NCI-H2081 (cell line): ENCODE data around the gene TSR3.

Source experiments
- DNase-seq, 2 experiments: peaks; one replicate each; lab custom pipeline; 2025; lab: John Stamatoyannopoulos, UW

TSR3 gene

DNA sequence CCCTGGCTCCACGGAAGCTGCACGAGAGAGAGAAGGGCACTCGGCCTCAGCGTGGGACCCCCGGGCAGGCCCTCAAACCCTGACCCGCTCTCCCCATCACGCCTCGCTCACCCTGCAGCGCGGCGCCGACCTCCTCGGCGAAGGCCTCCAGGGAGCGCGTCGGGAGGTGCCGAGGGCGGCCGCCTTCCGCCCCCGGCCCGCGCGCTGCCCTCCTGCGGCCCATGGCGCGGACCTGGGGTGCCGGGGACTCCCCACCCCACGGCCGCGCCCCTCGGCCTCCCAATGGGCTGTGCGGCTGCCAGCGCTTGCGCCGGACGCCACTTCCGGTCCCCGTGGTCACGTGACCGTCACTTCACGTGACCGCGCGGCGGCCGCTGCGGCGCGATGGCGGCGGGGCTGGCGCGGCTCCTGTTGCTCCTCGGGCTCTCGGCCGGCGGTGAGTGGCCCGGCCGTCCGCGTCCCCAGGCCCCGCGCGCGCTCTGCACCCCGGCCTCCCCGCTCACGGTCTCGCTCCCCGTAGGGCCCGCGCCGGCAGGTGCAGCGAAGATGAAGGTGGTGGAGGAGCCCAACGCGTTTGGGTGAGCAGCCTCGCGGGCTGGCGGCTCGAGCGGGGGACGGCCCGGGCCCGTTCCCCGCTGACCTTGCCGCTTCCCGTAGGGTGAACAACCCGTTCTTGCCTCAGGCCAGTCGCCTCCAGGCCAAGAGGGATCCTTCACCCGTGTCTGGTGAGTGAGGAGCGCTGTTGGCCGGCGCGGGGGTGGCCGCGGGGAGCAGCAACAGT lies at the start of gene TSR3, which contains the start of gene GNPTG:
Gene TSR3 (minus strand): TSS at position 297 of the 781 bp plus-strand sequence. CDS start 74 bp downstream, at position 223.
Gene GNPTG (plus strand): TSS at position 350 of the 781 bp plus-strand sequence. CDS start 35 bp downstream, at position 385.
- peak; percentile 75 to 89 for DNase-seq

DNA sequence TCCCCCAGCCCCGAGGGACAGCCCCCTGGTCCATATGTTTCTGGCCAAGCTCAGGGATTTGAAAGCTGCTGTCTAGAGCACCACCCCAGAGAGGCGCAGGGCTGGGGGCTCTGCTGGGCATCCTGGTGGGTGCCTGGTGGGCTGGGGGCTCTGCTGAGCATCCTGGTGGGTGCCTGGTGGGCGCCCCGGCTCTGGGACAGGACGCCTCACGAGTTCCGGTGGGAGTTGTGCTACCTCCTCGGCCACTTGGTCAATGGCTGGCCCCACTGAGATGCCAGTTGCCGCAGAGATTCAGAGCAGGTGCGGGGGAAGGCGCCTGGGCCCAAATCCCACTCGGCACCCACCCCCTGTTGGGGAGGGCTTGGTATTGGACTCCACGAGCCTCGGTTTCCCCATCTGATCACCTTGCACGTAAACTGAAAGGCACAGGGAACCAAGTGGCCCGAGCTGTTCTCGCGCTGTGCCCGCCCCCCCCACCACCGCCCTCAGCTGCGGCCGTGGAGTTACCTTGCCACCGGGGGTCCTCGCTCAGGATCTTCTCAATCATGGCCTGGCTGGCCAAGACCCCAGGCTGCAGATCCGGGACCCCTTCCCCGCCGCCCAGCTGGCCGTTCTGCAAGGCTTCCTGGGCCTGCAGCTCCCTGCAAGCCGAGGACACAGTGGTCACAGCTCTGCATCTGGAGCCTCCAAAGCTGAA lies 49.5 kb upstream of the TSR3 start:
- no peak for DNase-seq

- no peak for DNase-seq
These were observed 47.3 kb upstream of the TSR3 start for GRCh38 chr16:1398826-1399581.

DNA sequence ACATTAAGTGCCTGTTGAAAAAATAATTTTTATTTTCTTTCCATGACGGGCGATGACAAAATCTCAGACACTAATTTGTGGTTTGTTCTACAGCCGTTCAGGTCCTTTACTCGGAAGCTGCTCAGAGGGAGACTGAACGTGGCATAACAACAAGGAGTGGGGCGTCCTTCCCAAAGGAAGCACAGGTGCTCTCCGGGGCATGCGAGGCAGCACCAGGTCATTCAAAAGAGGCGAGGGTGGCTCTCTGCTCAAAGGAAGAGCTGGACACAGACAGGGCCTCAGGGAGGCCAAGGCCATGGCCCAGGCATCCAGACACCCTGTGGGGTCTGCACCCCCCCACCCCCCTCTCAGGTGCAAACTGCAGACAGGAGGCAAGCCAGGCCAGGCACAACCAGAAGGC lies 46.7 kb upstream of the TSR3 start:
- no peak for DNase-seq

GRCh38 chr16:1397779-1398178 lies 46.1 kb upstream of the TSR3 start:
- no peak for DNase-seq

- no peak for DNase-seq
These were observed 43.9 kb upstream of the TSR3 start for GRCh38 chr16:1395444-1396031.

GRCh38 chr16:1394367-1394951 lies 42.8 kb upstream of the TSR3 start:
- DNase-seq, result no peak

- DNase-seq, result no peak
These were observed 42.0 kb upstream of the TSR3 start for GRCh38 chr16:1393613-1394176.

GRCh38 chr16:1392826-1393225 lies 41.1 kb upstream of the TSR3 start:
- no peak for DNase-seq

- no peak for DNase-seq
These were observed 38.6 kb upstream of the TSR3 start for GRCh38 chr16:1390239-1390779.

DNA sequence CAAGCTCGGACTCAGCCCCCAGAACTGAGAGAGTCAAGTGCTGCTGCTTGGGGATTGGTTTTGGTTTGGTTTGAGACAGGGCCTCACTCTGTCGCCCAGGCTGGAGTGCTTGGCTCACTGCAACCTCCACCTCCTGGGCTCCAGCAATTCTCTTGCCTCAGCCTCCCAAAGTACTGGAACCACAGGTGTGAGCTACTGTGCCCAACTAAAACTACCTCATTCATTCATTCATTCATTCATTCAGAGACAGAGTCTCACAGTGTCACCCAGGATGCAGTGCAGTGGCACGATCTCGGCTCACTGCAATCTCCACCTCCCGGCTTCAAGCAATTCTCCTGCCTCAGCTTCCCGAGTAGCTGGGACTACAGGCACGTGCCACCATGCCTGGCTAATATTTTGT lies 38.1 kb upstream of the TSR3 start:
- DNase-seq, result no peak

DNA sequence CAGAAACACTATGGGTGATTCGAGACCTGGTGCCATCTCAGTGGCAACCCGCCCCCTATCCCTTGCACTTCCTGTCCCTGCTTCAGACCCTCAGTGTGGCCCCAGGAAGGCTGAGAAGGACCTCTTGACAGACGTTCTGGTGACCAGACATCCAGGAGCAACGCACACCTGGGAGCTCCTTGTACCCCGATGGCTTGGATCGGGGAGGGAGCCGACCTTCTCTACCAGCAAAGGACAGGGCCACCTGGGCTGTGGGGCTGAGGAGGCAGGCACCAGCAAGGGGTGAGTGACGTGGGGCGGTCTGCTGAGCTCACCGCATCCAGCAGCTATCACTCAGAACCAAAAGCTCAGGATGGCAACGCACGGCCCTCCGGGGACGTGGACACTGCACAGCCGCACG lies 35.7 kb upstream of the TSR3 start:
- no peak for DNase-seq

GRCh38 chr16:1385232-1385631 lies 33.6 kb upstream of the TSR3 start:
- peak in 1 of 2 experiments; percentile 25 for DNase-seq

- no peak for DNase-seq
These were observed 31.9 kb upstream of the TSR3 start for GRCh38 chr16:1383556-1383955.

GRCh38 chr16:1381612-1382406 lies 30.1 kb upstream of the TSR3 start:
- no peak for DNase-seq

GRCh38 chr16:1380195-1380594 lies 28.5 kb upstream of the TSR3 start:
- DNase-seq, result no peak

DNA sequence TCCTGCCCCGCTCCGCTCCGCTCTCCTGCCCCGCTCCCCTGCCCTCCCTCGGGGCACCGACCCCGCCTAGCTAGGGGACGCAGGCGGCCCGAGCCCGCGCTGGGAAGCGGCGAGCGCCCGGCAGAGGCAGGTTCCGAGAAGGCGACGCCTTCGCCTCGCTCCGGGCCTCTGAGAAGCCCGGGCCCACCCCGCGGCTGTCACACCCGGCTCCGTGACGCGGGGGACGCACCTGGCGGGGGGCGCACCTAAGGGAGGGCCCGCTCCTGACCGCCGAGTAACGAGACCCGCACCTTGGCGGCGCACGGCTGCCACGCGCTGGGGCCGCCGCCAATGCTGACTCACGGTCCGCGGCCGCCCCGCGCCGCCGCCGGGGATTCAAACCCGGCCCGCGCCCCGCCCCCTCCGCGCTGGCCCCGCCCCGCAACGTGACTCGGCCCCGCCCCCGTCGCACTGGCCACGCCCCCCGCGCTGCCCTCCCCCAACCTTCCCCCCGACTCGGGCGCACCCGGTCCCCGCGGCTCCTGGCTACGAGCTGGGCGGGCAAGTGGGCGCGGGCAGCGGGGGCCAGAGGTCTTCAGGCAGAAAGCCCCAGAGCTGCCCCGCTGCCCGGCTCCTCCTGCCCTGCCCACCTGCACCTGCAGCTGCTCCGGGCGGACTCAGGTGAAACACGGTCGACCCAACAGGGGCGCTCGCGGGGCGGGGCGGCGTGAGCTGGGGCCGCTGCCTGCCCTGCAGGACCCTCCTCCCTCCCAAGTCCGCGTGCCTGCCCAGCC lies 27.8 kb upstream of the TSR3 start:
- DNase-seq, result peak; percentile 41 to 63

- DNase-seq, result peak in 1 of 2 experiments; percentile 17
These were observed 27.2 kb upstream of the TSR3 start for GRCh38 chr16:1378804-1379303.

DNA sequence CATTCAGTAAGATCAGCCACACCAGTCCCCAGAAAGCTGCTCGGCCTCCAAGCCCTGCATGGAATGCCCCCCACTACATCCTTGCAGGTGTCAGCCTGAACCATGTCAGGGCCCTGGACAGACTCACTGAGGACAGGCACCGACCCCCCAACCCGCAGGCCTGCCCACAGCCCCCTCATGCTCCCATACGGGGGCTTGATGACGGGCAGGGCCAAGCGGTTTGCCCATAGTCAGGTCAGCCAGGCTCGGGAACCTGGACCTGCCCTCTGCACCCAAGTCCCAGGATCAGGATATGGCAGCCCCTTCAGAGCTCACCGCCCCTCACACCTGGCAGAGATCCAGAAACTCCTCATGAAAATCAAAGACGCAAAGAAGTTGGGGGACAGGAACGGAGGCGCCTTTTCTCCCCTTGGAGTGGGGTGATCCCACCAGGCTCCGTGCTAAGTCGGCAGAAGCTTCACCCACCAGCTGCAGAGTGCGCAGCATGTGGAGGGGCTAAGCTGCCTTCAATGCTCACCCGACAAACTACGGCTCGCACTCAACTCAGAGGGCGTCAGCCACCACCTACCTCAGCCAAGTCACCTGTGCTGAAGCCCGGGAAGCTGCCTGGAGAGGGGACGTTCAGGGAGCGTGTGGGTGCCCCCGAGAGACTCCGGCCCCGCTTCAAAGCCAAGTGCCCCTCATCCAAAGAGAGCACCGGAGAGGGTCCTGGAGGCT lies 26.6 kb upstream of the TSR3 start:
- no peak for DNase-seq
